H1 (cell line): ENCODE data around the gene TMEM260. TPM values are rescaled to one million over a fixed set of nuclear protein-coding genes. Genes with fewer than 3 reads are reported as not detected.

ENCODE experiments used
- CTCF ChIA-PET: fragments of 300-600 bp; sonication (Branson Sonifier 250); formaldehyde crosslinking; loops from one replicate; lab custom pipeline; 2021; ENCODE audit not compliant: partially characterized antibody; lab: Charles Lee
- POLR2A ChIA-PET: fragments of 300-600 bp; sonication (Branson Sonifier 250); formaldehyde crosslinking; loops from one replicate; lab custom pipeline; 2021; ENCODE audit warnings: inconsistent platforms; ENCODE audit not compliant: partially characterized antibody; lab: Charles Lee
- DNase-seq, 2 experiments: peaks; one replicate each; pipeline versions ENCODE4 v3.0.0 to v3.0.0-alpha.2; 2010 to 2022; ENCODE audit warnings: low spot score in 2 of 2, low read depth in 1 of 2, mixed read lengths in 1 of 2
- FAIRE-seq: peaks from 2 replicates; lab custom pipeline; 2011; peaks lifted over from hg19 to GRCh38; lab: Jason Lieb, UNC
- H2AFZ ChIP-seq: 2 replicates; pipeline ENCODE4 v1.8.1; 2012; ENCODE audit warnings: low read length, inconsistent platforms
- H2AK5ac ChIP-seq: 2 replicates; pipeline ENCODE4 v1.6.1; 2013; ENCODE audit warnings: low read depth, low read length
- H2BK120ac ChIP-seq: replicated peaks from 2 replicates; pipeline ENCODE3; 2013; ENCODE audit warnings: low read depth, low read length, inconsistent platforms
- H2BK12ac ChIP-seq: 2 replicates; pipeline ENCODE4 v1.6.1; 2013; ENCODE audit warnings: low read depth, low read length
- H2BK15ac ChIP-seq: 2 replicates; pipeline ENCODE4 v1.6.1; 2013; ENCODE audit warnings: low read length
- H2BK20ac ChIP-seq: 2 replicates; pipeline ENCODE4 v1.6.1; 2013; ENCODE audit warnings: low read length
- H2BK5ac ChIP-seq: 2 replicates; pipeline ENCODE4 v1.6.1; 2013; ENCODE audit warnings: low read depth, low read length
- H3K14ac ChIP-seq: 2 replicates; pipeline ENCODE4 v1.6.1; 2013; ENCODE audit warnings: inconsistent platforms; ENCODE audit not compliant: insufficient read length
- H3K18ac ChIP-seq: 2 replicates; pipeline ENCODE4 v1.6.1; 2013; ENCODE audit warnings: low read length; ENCODE audit errors: extremely low read depth
- H3K23ac ChIP-seq: 2 replicates; pipeline ENCODE4 v1.6.1; 2013; ENCODE audit warnings: inconsistent platforms; ENCODE audit not compliant: insufficient read length
- H3K23me2 ChIP-seq: 2 replicates; pipeline ENCODE4 v1.6.1; 2013; ENCODE audit warnings: low read depth, low read length
- H3K27ac ChIP-seq: 2 replicates; pipeline ENCODE4 v1.6.1; 2011; ENCODE audit warnings: low read depth, low read length, inconsistent platforms
- H3K27me3 ChIP-seq, 4 experiments: replicated peaks in 1 of 4; 1 replicate in 1 of 4; 2 replicates in 3 of 4; pipeline versions ENCODE4 v1.6.1 to v1.8.1; 2011 to 2013; ENCODE audit warnings: low read length in 3 of 4, mild to moderate bottlenecking in 3 of 4, inconsistent platforms in 2 of 4, mixed read lengths in 2 of 4, moderate library complexity in 1 of 4; ENCODE audit not compliant: control insufficient read depth in 3 of 4, insufficient read depth in 3 of 4; ENCODE audit errors: extremely low read depth in 1 of 4
- H3K36me3 ChIP-seq, 4 experiments: 2 replicates each; pipeline versions ENCODE4 v1.6.1 to v1.8.1; 2011 to 2013; ENCODE audit warnings: mild to moderate bottlenecking in 4 of 4, low read length in 3 of 4, moderate library complexity in 2 of 4, control low read depth in 1 of 4, inconsistent platforms in 1 of 4; ENCODE audit not compliant: insufficient read depth in 4 of 4, control insufficient read depth in 2 of 4
- H3K4ac ChIP-seq: replicated peaks from 2 replicates; pipeline ENCODE3; 2013; ENCODE audit warnings: low read length, low read depth, mixed read lengths, inconsistent platforms; ENCODE audit not compliant: insufficient read length
- H3K4me1 ChIP-seq, 4 experiments: replicated peaks in 1 of 4; 1 replicate in 1 of 4; 2 replicates in 3 of 4; pipeline versions ENCODE4 v1.6.1 to v1.8.1; 2011 to 2013; ENCODE audit warnings: low read length in 3 of 4, inconsistent platforms in 2 of 4, mixed read lengths in 1 of 4; ENCODE audit not compliant: insufficient read depth in 4 of 4, control insufficient read depth in 3 of 4
- H3K4me2 ChIP-seq, 2 experiments: 2 replicates each; pipeline versions ENCODE4 v1.6.1 to v1.8.1; 2011 to 2013; ENCODE audit warnings: low read depth in 2 of 2, low read length in 2 of 2, control low read depth in 1 of 2, inconsistent platforms in 1 of 2, mild to moderate bottlenecking in 1 of 2; ENCODE audit not compliant: insufficient read depth in 1 of 2
- H3K4me3 ChIP-seq, 4 experiments: fragments of 200-600, 300-600 bp in 1 of 4; sonication (generic), shearing (Covaris generic), sonication (Bioruptor Twin) in 1 of 4; 2 replicates each; pipeline versions ENCODE4 v1.5.1 to v1.8.1; 2011 to 2016; ENCODE audit warnings: low read length in 4 of 4, low read depth in 3 of 4, control low read depth in 2 of 4, inconsistent platforms in 2 of 4, mild to moderate bottlenecking in 2 of 4, mixed read lengths in 1 of 4, moderate library complexity in 1 of 4; ENCODE audit not compliant: insufficient read depth in 2 of 4; ENCODE audit errors: extremely low read depth in 1 of 4
- H3K56ac ChIP-seq: replicated peaks from 2 replicates; pipeline ENCODE3; 2013; ENCODE audit warnings: low read depth, mild to moderate bottlenecking, mixed read lengths, low read length, inconsistent platforms; ENCODE audit not compliant: insufficient read length
- H3K79me1 ChIP-seq: 2 replicates; pipeline ENCODE4 v1.6.1; 2013; ENCODE audit warnings: low read depth, low read length, control low read depth
- H3K79me2 ChIP-seq, 2 experiments: 2 replicates each; pipeline versions ENCODE4 v1.6.1 to v1.8.1; 2012 to 2013; ENCODE audit warnings: low read length in 2 of 2, mild to moderate bottlenecking in 2 of 2, inconsistent platforms in 1 of 2; ENCODE audit not compliant: insufficient read depth in 2 of 2, control insufficient read depth in 1 of 2
- H3K9ac ChIP-seq, 4 experiments: replicated peaks in 1 of 4; 1 replicate in 1 of 4; 2 replicates in 3 of 4; pipeline versions ENCODE4 v1.6.1 to v1.8.1; 2011 to 2013; ENCODE audit warnings: low read depth in 3 of 4, low read length in 3 of 4, control low read depth in 2 of 4, mild to moderate bottlenecking in 2 of 4, moderate library complexity in 2 of 4, inconsistent platforms in 1 of 4; ENCODE audit errors: extremely low read depth in 1 of 4
- H3K9me3 ChIP-seq, 2 experiments: 2 replicates each; pipeline versions ENCODE4 v1.6.1 to v1.8.1; 2012 to 2013; ENCODE audit warnings: mild to moderate bottlenecking in 2 of 2, moderate library complexity in 2 of 2, control low read depth in 1 of 2, inconsistent platforms in 1 of 2, low read depth in 1 of 2, low read length in 1 of 2, mixed read lengths in 1 of 2; ENCODE audit not compliant: insufficient read depth in 2 of 2
- H4K20me1 ChIP-seq, 2 experiments: replicated peaks in 1 of 2; 2 replicates each; pipeline versions ENCODE3 to v1.8.1; 2011 to 2013; ENCODE audit warnings: inconsistent platforms in 2 of 2, low read length in 2 of 2, mild to moderate bottlenecking in 1 of 2; ENCODE audit not compliant: insufficient read depth in 2 of 2, control insufficient read depth in 1 of 2
- H4K5ac ChIP-seq: 2 replicates; pipeline ENCODE4 v1.6.1; 2013; ENCODE audit warnings: low read length, low read depth, mixed read lengths, inconsistent platforms; ENCODE audit not compliant: insufficient read length
- H4K8ac ChIP-seq: 2 replicates; pipeline ENCODE4 v1.8.0; 2013; ENCODE audit warnings: mild to moderate bottlenecking, moderate library complexity, low read length, inconsistent platforms; ENCODE audit not compliant: insufficient read depth; ENCODE audit errors: extremely low read depth
- H4K91ac ChIP-seq: replicated peaks from 2 replicates; pipeline ENCODE3; 2013; ENCODE audit warnings: low read length, mixed read lengths, inconsistent platforms; ENCODE audit not compliant: insufficient read length
- CEBPB ChIP-seq: IDR thresholded peaks from 2 replicates; pipeline ENCODE4 v1.6.1; 2012; ENCODE audit warnings: low read depth, low read length
- EZH2 ChIP-seq: fragments of 200-600 bp; sonication (generic); IDR thresholded peaks from 2 replicates; pipeline ENCODE4 v1.7.1; 2012; ENCODE audit warnings: low read depth, mild to moderate bottlenecking, moderate library complexity, low read length, inconsistent platforms; ENCODE audit not compliant: severe bottlenecking
- GTF2F1 ChIP-seq: IDR thresholded peaks from 2 replicates; pipeline ENCODE4 v1.6.1; 2012; ENCODE audit warnings: low read depth, low read length, improper control_type of control experiment, borderline replicate concordance
- PHF8 ChIP-seq: fragments of 200-600 bp; sonication (generic); conservative IDR thresholded peaks from 2 replicates; pipeline ENCODE4 v1.7.1; 2012; ENCODE audit warnings: low read depth, mild to moderate bottlenecking, inconsistent platforms, low read length, moderate library complexity
- RXRA ChIP-seq: IDR thresholded peaks from 2 replicates; pipeline ENCODE4 v1.6.1; 2011; ENCODE audit warnings: low read depth, mild to moderate bottlenecking, low read length, moderate library complexity; ENCODE audit not compliant: insufficient read depth
- TAF1 ChIP-seq: IDR thresholded peaks from 2 replicates; pipeline ENCODE4 v1.6.1; 2011; ENCODE audit warnings: mild to moderate bottlenecking, low read depth, low read length
- YY1 ChIP-seq: IDR thresholded peaks from 2 replicates; pipeline ENCODE4 v1.6.1; 2011; ENCODE audit warnings: low read depth, mild to moderate bottlenecking, low read length
- ZNF274 ChIP-seq: IDR thresholded peaks from 2 replicates; pipeline ENCODE4 v1.7.0; 2012; ENCODE audit warnings: low read length, borderline replicate concordance; ENCODE audit errors: extremely low read depth
- WGBS, 2 experiments: shearing (Covaris generic) in 1 of 2; methylation state at CpG; one replicate each; pipeline versions ENCODE4 v1.1.6 to v1.1.7; 2013 to 2015; ENCODE audit warnings: low lambda C conversion rate in 2 of 2, mixed read lengths in 2 of 2, inconsistent platforms in 1 of 2, low coverage in 1 of 2, missing lambda C conversion rate in 1 of 2; ENCODE audit not compliant: insufficient replicate concordance in 2 of 2, insufficient coverage in 1 of 2, insufficient read length in 1 of 2; ENCODE audit errors: extremely low coverage in 1 of 2, missing lambda C conversion rate in 1 of 2; 5-methylcytosine and 5-hydroxymethylcytosine counted together
- polyA plus RNA-seq, 7 experiments: library from polyadenylated mRNA; depleted of rRNA in 3 of 7; stranded (reverse) in 5 of 7; unstranded in 2 of 7; fragments of >200 nt in 5 of 7; fragments of 200-250 nt in 2 of 7; gene quantifications; 1 replicate in 5 of 7; 2 replicates in 1 of 7; 4 replicates in 1 of 7; pipeline versions ENCODE4 v1.2.1 to v1.2.3, GENCODE V29; 2011 to 2013; ENCODE audit warnings: missing spikeins in 2 of 7, mixed read lengths in 2 of 7
- total RNA-seq: library from RNA; stranded (reverse); fragmentation: NEBNext Ultra II Directional; extraction: Animal tissue kit (Norgen Biotek cat#: 25700); gene quantifications from 2 replicates; pipeline ENCODE4 v1.2.1, GENCODE V29; 2021

The TMEM260 gene
- total and polyA plus RNA-seq, 2 of the 8 experiments (the other 6 are each of a cell fraction or from before 2014, with no cell fraction given) = 14.4 to 15.2 TPM

GRCh38 chr14:56630707-56631106, 51.1 kb downstream of the TMEM260 start:
- WGBS, 2 experiments = 87% methylated on average over 3 of the region's 3 CpGs; no CpG with 5 or more reads in 1 of the 2 experiments
- no peak overlapping the region for H4K91ac ChIP-seq
- peaks cover 4 to 29% (median 15%) of the 10 kb centered on the region in 4 experiments; a peak in 7 of 8 replicates for H3K36me3 ChIP-seq
- H3K4me3 ChIP-seq = no peak overlapping the region
- no peak overlapping the region for H3K14ac ChIP-seq
- H3K4me1 ChIP-seq = no peaks in the 10 kb centered on the region
- CTCF ChIA-PET = interaction anchor here (1.4 kb wide), 1 partner anchor 139 kb away, joined by 5 read pairs; no protein-coding TSS in a partner anchor
- H3K4ac ChIP-seq = no peak overlapping the region
- no peak overlapping the region for H3K56ac ChIP-seq
- no peaks in the 10 kb centered on the region for H4K20me1 ChIP-seq
- no peak overlapping the region for H3K4me2 ChIP-seq
- no peaks in the 10 kb centered on the region for H3K79me2 ChIP-seq
- no peak overlapping the region for H4K5ac ChIP-seq
- H4K8ac ChIP-seq = no peak overlapping the region
- no peak overlapping the region for H3K27ac ChIP-seq
- H2BK12ac ChIP-seq = no peak overlapping the region
- no peak for FAIRE-seq
- H3K18ac ChIP-seq = no peak overlapping the region
- no peak overlapping the region for H3K23ac ChIP-seq
- no peak overlapping the region for H2AK5ac ChIP-seq
- H3K27me3 ChIP-seq = no peaks in the 10 kb centered on the region
- no peak overlapping the region for H2BK120ac ChIP-seq
- no peak overlapping the region for H2BK15ac ChIP-seq
- H2BK20ac ChIP-seq = no peak overlapping the region
- POLR2A ChIA-PET = no interaction called here
- no peak overlapping the region for H3K9ac ChIP-seq
- TF ChIP-seq TAF1 = no peak
- no peak for TF ChIP-seq RXRA
- TF ChIP-seq ZNF274 = no peak
- TF ChIP-seq PHF8 = no peak
- no peak for TF ChIP-seq CEBPB
- no peak for TF ChIP-seq EZH2
- TF ChIP-seq GTF2F1 = no peak
- TF ChIP-seq YY1 = no peak
- H2BK5ac ChIP-seq = no peak overlapping the region
- no peak overlapping the region for H2AFZ ChIP-seq
- no peaks in the 10 kb centered on the region for H3K23me2 ChIP-seq
- no peaks in the 10 kb centered on the region for H3K79me1 ChIP-seq
- H3K9me3 ChIP-seq = no peaks in the 10 kb centered on the region
- DNase-seq = no peak
